HG02840 (cell line): ENCODE results near the gene ABCG4.

ENCODE experiments used
- ATAC-seq: cut with Tn5 transposase; IDR thresholded peaks from one replicate; pipeline ENCODE4 v1.9.1; 2021; ENCODE audit warnings: mild to moderate bottlenecking, moderate library complexity, moderate number of reproducible peaks; ENCODE audit not compliant: unreplicated experiment, low FRiP score

The ABCG4 gene

DNA sequence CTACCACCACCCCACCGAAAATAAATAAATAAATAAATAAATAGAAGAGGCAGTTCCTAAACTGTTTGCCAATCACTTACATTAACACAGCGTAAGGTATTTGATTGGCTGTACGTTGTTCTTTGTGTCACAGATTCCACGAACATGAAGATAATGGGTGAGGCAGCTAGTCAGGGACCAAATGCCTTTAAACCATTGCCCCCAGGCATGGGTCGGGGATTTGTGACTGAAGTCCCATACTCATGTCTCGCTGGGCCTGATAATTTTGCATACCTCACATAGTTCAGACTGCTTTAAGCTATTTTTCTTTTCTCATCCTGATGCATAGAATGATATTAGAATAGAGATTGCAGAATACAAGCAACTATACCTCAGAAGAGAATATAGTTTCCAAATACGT lies 53.7 kb downstream of the ABCG4 start:
- no peak for ATAC-seq

DNA sequence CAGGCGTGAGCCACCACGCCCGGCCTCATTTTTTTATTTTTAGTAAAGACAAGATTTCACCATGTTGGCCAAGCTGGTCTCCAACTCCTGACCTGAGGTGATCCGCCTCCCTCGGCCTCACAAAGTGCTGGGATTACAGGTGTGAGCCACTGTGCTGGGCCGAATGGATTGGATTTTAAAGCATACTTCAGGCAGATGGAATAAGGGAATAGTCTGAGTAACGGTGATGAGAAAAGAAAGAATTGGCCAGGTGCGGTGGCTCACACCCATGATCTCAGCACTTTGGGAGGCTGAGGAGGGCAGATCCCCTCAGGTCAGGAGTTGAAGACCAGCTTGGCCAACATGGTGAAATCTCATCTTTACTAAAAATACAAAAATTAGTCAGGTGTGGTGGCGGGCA lies 55.2 kb downstream of the ABCG4 start:
- ATAC-seq, result no peak

DNA sequence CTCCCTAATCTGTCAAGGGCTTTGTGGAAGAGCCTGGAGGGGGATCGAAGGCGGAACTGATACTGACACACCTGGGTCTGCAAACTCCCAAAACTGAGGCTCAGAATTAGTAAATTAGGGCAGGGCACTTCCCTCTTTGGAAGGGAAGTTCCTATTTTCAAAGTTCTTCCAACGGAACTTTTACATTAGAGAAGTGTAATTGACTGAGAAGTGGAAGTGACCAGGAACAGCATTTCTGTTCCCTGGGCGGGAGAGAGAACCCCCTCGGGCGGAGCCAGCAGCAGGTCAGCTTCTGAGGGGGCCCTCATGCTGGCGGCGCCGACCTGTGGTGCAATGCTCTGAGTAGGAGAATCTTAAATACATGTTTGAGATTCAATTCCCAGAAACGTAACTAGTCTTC lies 56.2 kb downstream of the ABCG4 start:
- no peak for ATAC-seq

DNA sequence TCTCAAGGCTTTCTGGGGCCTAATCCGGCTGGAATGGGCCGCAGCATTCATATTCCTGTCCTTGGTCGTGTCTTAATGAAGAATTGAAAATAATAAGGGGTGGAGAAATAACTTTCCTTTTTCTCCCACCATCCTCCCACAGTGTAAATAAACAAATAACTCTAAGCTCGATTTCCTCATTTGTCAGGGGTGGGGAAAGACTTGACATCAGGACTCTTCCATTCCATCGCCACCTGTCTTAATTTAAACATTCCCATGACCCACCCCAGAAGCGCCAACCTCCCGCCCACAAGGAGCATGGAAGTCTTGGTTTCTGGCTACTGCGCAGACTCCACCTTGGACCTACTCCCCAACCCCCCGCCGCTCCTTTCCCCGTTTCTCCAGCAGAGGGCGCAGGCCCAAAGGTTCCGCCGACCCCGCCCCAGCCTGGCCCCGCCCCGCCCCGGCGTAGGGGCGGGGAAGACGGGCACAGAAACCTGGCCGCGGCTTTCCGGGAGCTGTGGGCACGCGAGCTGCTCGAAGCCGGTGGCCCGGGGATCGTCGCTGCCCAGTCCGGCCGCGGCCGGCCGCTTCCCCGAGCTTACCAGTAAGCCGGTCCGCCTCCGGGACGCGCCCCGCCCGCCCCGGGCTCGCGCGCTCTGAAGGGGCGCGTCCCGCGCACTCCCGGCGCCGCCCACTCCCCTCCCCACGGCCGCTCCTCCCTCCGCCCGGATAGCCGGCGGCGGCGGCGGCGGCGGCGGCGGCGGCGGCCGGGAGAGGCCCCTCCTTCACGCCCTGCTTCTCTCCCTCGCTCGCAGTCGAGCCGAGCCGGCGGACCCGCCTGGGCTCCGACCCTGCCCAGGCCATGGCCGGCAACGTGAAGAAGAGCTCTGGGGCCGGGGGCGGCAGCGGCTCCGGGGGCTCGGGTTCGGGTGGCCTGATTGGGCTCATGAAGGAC lies 57.0 kb downstream of the ABCG4 start, which contains the start of gene CBL:
Gene CBL (plus strand): TSS at position 766 of the 937 bp plus-strand sequence. CDS start 79 bp downstream, at position 845.
- peak; percentile 80 for ATAC-seq

DNA sequence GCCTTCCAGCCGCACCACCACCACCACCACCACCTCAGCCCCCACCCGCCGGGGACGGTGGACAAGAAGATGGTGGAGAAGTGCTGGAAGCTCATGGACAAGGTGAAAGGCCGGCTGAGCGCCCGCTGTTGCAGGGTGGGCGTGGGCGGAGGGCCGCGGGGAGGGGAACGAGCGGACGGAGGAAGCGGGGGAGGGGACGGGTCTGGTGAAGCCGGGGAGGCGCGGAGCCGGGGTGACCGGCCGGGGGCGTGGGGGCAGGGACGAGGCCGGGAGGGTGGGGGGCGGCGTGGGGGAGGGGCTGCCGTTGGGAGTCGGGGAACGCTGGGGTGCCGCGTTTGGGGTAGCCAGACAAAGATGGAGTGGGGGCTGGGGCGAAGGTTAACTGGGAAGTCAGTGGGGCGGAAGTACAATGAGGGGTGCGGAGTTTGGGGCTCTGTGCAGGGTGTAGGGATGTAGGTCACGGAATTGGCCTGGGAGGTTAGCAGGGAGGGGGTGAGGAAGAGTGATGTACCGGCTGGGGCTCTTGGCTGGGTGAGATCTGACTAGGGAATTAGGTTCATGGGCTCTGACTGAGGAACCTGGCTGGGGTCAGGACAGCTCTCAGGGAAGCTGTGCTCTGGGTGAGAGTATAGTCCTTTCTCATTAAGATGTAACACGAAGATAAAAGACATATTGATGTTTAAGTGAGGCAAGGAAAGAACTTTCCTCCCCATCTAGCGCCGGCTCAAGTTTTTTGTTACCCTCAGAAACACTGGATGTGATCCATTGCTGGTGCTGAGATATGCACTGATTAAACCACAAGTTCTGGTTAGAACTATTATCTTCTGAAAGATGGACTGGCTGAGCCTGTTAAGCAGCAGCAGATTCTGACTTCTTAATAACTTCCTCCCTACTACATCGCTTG lies 57.9 kb downstream of the ABCG4 start:
- ATAC-seq, result peak; percentile 22

DNA sequence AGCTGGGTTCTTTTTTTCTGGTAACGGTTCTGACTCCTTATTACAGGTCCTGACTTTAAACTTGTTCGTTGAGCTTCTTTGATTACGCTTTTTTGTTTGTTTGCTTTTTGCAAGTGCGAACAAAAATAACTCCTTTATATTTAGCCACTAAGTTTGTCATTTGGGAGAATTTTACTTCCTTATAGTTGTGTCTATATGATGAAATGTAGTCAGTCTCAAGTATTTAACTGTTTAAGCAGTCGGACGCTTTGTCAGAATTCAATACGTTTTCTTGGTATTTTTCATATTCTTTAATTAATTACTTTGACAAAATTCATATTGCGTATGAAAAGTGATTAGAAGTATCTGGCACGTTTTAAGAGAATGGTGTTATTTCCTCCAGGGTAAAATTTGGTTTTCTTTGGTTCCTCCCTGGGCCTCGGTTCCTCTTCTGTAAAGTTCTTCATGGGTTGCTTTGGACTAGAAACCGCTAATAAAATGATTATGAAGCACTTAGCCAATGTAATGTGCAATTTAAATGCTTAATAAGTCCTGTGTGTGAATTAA lies 58.6 kb downstream of the ABCG4 start:
- no peak for ATAC-seq

DNA sequence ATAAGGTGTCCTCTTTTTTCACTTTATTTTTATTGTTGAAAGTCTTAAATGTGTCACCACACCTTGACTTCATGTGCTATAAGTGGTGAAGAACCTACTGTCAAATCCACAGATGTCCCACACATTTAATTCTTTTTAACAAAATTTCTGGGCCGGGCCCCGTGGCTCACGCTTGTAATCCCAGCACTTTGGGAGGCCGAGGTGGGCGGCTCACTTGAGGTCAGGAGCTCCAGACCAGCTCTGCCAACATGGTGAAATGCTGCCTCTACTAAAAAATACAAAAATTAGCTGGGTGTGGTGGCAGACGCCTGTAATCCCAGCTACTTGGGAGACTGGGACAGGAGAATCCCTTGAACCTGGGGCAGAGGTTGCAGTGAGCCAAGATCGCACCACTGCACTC lies 60.3 kb downstream of the ABCG4 start:
- no peak for ATAC-seq

DNA sequence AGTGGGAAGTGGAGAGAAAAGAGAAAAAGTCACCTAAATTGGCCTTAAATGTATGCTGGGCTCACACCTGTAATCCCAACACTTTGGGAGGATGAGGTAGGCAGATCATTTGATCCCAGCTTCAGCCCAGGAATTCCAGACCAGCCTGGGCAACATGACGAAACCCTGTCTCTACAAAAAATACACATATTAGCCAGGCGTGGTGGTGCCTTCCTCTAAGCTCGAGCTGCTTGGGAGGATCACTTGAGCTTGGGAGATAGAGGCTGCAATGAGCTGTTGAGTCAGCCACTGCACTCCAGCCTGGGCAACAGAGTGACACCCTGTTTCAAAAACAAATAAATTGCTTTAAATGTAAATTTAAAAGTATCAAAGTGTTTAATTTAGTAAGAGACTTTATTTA lies 61.2 kb downstream of the ABCG4 start:
- no peak for ATAC-seq
